Psoas muscle (tissue), 8 donors: Measurements from ENCODE around the gene GRIN1. TPM values are rescaled to one million over a fixed set of nuclear protein-coding genes. Genes with fewer than 3 reads are reported as not detected.

Experiments used
- ATAC-seq, 4 donors: fragments of 200-7000 bp; cut with Tn5 transposase; one replicate each; pipeline ENCODE4 v1.9.1; 2020; ENCODE audit warnings: moderate library complexity in 3 of 4, mild to moderate bottlenecking in 2 of 4
- DNase-seq, 2 donors: peaks; one replicate each; pipeline ENCODE4 v3.0.0-alpha.2; 2020
- H3K27ac ChIP-seq: fragments of 200-600 bp; one replicate; pipeline ENCODE4 v1.8.0; 2022
- H3K27me3 ChIP-seq, 3 donors: fragments of 200-600 bp in 1 of 3; one replicate each; pipeline versions ENCODE4 v1.6.1 to v1.8.0; 2013 to 2022; ENCODE audit warnings: low read length in 2 of 3, mild to moderate bottlenecking in 2 of 3, moderate library complexity in 1 of 3; ENCODE audit not compliant: insufficient read depth in 3 of 3
- H3K36me3 ChIP-seq, 2 donors: fragments of 200-600 bp in 1 of 2; one replicate each; pipeline versions ENCODE4 v1.6.1 to v1.8.0; 2013 to 2022; ENCODE audit warnings: low read depth in 1 of 2, mild to moderate bottlenecking in 1 of 2, moderate library complexity in 1 of 2; ENCODE audit not compliant: insufficient read depth in 1 of 2
- H3K4me1 ChIP-seq: fragments of 200-600 bp; one replicate; pipeline ENCODE4 v1.8.0; 2022
- H3K4me3 ChIP-seq: fragments of 200-600 bp; one replicate; pipeline ENCODE4 v1.8.0; 2022; ENCODE audit warnings: mild to moderate bottlenecking
- H3K9me3 ChIP-seq: fragments of 200-600 bp; one replicate; pipeline ENCODE4 v1.8.0; 2022
- CTCF ChIP-seq: fragments of 200-600 bp; IDR thresholded peaks from one replicate; pipeline ENCODE4 v1.8.0; 2022; ENCODE audit warnings: antibody characterized with exemption
- WGBS, 3 donors: extraction: QIAGEN DNeasy Blood & Tissue Kit; methylation state at CpG; one replicate each; pipeline versions ENCODE4 v1.1.6 to v1.1.7; 2013; 5-methylcytosine and 5-hydroxymethylcytosine counted together
- intact Hi-C, 2 donors: fragments of 100-400 bp; cut with DNase I; formaldehyde crosslinking; loops; one replicate each; pipeline versions ENCODE4 v1.11.0 to v1.14.2; 2022
- polyA plus RNA-seq, 3 donors: library from polyadenylated mRNA; stranded (reverse); fragments of 200-250 nt; gene quantifications; one replicate each; pipeline ENCODE4 v1.2.3, GENCODE V29; 2013
- total RNA-seq, 4 donors: library from RNA; stranded (reverse); fragmentation: NEBNext Ultra II Directional in 2 of 4; extraction: Animal tissue kit (Norgen Biotek cat#: 25700) in 2 of 4; gene quantifications; one replicate each; pipeline versions ENCODE4 v1.2.1 to v1.2.4, GENCODE V29; 2021 to 2023
- donor health status: healthy with polysubstance abuse.
- donor health status: DM: no; HTN: no; CAD: no; lungs with moderate emphysema.
- donor health status: Bipolar disorder and iron deficiency.
- donor health status: healthy.
- donor health status: DM: yes; HTN: yes; CAD: no.
- donor health status: DM: no; HTN: no; CAD: no.
- donor health status: DM: no; HTN: no; CAD: no.
- donor health status: DM: yes; HTN: yes; CAD: no.

The GRIN1 gene
- total and polyA plus RNA-seq, 7 donors = 0.06 TPM; not detected in 6

GRCh38 chr9:137109250-137110146 is 29.5 kb upstream of the GRIN1 start:
- no peak for TF ChIP-seq CTCF
- ATAC-seq (peak in 1 of 4 donors; percentile 12), DNase-seq (no peak)
- no peak overlapping the region for H3K27ac ChIP-seq
- WGBS, 3 donors = 77 to 79% (median 78%) methylated on average over 30 to 34 of the region's 34 CpGs
- peaks cover 0 to 83% of the 10 kb centered on the region in 2 donors for H3K36me3 ChIP-seq
- H3K4me1 ChIP-seq = no peaks in the 10 kb centered on the region
- no peak overlapping the region for H3K4me3 ChIP-seq
- intact Hi-C loops = no loop called here
- H3K9me3 ChIP-seq = no peaks in the 10 kb centered on the region
- no peaks in the 10 kb centered on the region for H3K27me3 ChIP-seq

GRCh38 chr9:137110147-137110910 is 28.6 kb upstream of the GRIN1 start:
- Histone ChIP-seq H3K9me3 (no peaks in the 10 kb centered on the region), H3K4me1 (peaks cover 5% of the 10 kb centered on the region), H3K27ac (no peak overlapping the region), H3K4me3 (no peak overlapping the region), H3K36me3 (peaks cover 0 to 75% of the 10 kb centered on the region in 2 donors), H3K27me3 (no peaks in the 10 kb centered on the region)
- DNase-seq = peak in 1 of 2 donors; percentile 49
- no peak for ATAC-seq
- no peak for TF ChIP-seq CTCF
- 85 to 92% (median 88%) methylated on average over 37 to 38 of the region's 38 CpGs for WGBS, 3 donors
- intact Hi-C loops = no loop called here

DNA sequence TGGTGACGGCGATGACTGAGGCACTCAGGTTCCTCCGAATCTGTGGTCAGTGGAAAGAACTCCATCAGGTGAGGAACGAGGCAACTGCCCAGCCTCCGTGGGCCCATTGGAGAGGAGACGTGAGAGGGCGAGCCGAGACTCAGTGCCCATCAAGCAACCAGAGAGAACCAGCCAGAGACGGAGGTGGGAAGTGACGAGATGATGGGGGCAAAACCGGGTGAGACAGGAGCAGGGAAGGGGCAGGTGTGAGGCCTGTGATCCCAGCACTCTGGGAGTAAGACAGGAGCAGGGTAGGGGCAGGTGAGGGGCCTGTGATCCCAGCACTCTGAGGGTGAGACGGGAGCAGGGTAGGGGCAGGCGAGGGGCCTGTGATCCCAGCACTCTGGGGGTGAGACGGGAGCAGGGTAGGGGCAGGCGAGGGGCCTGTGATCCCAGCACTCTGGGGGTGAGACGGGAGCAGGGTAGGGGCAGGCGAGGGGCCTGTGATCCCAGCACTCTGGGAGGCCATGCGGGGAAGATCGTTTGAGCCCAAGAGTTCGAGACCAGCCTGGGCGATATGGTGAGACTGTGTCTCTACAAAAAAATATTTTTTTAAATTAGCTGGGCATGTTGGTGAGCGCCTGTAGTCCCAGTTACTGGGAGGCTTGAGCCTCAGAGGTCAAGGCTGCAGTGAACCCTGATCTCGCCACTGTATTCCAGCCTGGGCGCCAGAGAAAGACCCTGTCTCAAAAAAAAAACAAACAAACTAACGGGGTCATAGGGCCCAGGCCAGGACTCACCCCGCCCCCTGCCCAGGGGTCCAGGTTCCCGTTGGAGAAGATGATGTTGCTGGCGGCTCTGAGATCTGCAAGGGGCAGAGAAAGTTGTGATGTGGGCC is 27.8 kb upstream of the GRIN1 start:
- TF ChIP-seq CTCF = no peak
- intact Hi-C loops = no loop called here
- WGBS, 3 donors = 85 to 88% (median 85%) methylated on average over 26 to 28 of the region's 28 CpGs
- no peaks in the 10 kb centered on the region for H3K9me3 ChIP-seq
- DNase-seq = no peak
- H3K4me1 ChIP-seq = peaks cover 5% of the 10 kb centered on the region
- no peak overlapping the region for H3K27ac ChIP-seq
- no peak overlapping the region for H3K4me3 ChIP-seq
- peaks cover 0 to 66% of the 10 kb centered on the region in 2 donors for H3K36me3 ChIP-seq
- ATAC-seq = no peak
- H3K27me3 ChIP-seq = no peaks in the 10 kb centered on the region

DNA sequence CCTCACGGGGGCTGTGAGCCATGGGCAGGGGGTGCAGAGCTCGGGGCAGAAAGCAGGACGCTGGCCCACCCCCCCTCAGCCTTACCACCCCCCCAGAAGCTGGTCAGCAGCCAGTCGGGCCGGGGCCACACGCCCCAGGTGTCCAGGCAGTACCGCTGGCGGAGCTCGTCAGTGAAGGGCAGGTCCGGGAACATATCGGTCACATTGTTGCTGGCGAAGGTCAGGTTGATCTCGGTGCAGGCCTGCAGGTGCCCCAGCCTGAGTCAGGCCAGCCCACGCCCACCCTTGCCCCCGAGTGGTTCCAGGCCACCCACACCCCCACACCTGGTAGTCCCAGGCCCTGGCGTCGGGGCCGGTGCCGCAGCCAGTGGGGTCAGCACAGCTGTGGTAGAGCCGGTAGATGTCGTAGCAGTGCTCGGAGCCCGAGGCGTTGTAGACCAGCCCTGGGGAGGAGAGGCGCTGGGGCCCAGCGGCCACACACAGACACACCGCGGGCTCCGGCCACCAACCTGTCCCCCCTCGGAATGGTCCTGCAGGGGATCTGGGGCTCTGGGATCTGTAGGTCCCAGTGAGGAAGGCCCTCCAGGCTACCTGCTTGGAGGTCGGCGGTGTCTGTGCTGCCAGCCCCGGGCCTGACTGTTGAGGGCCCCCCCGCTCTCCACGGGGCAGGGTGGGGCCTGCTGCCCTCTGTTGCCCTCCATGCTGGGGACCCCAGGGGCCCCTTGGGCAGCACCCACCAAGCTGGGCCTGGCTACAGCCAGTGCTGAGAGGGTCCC is 27.0 kb upstream of the GRIN1 start:
- WGBS, 3 donors = 87 to 92% (median 89%) methylated on average over 25 to 35 of the region's 35 CpGs
- Histone ChIP-seq H3K27ac (no peak overlapping the region), H3K27me3 (no peaks in the 10 kb centered on the region), H3K4me1 (peaks cover 5% of the 10 kb centered on the region), H3K36me3 (peaks cover 0 to 58% of the 10 kb centered on the region in 2 donors), H3K4me3 (no peak overlapping the region), H3K9me3 (no peaks in the 10 kb centered on the region)
- intact Hi-C loops = no loop called here
- TF ChIP-seq CTCF = no peak
- ATAC-seq (no peak), DNase-seq (peak in 1 of 2 donors; percentile 55)
